ENCODE results near the gene DCP1B. TPM values are rescaled to one million over a fixed set of nuclear protein-coding genes. Genes with fewer than 3 reads are reported as not detected.

Gene DCP1B
- total and polyA plus RNA-seq, 7 donors, result 5.5 to 47.7 (median 24.8) TPM

DNA sequence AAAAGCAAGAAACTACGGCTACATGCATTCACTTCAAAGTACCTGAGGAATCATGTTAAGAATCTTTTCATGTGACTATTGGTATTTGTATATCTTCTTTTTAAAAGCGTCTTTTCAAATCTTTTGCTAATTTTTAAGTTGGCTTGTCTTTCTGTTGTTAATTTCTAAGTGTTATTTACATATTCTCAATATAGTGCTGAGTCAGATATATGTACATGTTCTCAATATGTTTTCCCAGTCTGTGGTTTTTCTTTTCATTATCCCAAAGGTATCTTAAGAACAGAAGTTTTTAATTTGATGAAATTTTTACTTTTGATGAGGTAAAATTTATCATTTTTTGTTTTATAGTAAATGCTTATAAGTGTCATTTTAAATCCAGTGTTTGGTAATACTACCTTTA lies 24.0 kb downstream of the DCP1B start:
- H3K36me3 ChIP-seq, result peaks cover 0 to 5% (median 0%) of the 10 kb centered on the region in 4 donors
- no peak for DNase-seq
- peak overlapping the region in 3 of 4 donors; percentile 86 to 94 (median 87) for H3K27ac ChIP-seq
- WGBS, 2 donors, result 94 to 97% methylated on average over 2 of the region's 2 CpGs
- H3K4me1 ChIP-seq, result peaks cover 0 to 57% (median 46%) of the 10 kb centered on the region in 4 donors
- peaks cover 0 to 7% (median 2%) of the 10 kb centered on the region in 4 donors for H3K9me3 ChIP-seq
- intact Hi-C loops (cut with DNase I), result no loop called here
- H3K4me3 ChIP-seq, result no peak overlapping the region
- TF ChIP-seq POLR2A (IDR thresholded peaks at IDR 0.05), result no peak
- H3K27me3 ChIP-seq, result no peaks in the 10 kb centered on the region

DNA sequence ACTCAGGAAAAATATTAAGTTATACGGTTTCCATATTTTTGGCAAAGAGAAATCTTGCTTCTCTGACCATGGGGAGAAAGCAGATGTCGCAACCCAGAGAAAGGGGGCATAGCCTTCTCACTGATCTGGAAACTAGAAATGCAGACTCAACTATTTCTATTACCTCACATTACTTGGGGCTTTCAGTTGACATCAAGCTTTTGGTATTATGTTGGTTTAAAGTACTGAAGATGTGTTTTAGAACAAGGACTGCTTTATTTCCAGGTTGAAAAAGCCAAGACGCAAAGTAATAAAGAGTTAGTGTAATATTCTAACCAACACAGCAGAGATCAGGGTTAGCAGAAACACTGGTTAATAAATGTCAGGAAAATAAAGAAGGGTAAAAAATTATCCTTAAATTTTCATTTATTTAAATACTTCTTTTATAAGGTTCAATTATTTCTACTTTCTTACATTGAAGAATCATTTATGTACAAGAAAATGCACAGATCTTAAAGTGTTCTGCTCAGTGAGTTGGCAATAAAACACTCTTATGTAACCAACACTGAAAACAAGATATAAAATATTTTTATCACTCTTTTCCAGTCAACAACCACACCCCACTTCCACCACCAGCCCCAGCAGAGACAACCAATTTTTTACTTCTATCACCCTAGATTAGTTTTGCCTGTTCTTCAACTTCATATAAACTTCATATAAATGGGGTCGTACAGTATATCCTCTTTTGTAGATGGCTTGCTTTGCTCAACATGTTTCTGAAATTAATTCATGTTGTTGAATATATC lies 26.0 kb downstream of the DCP1B start:
- 46 to 69% methylated on average over 4 of the region's 4 CpGs for WGBS, 2 donors
- Histone ChIP-seq H3K9me3 (no peaks in the 10 kb centered on the region), H3K4me1 (peaks cover 0 to 77% (median 65%) of the 10 kb centered on the region in 4 donors), H3K36me3 (no peaks in the 10 kb centered on the region), H3K4me3 (no peak overlapping the region), H3K27ac (peak overlapping the region; percentile 85 to 94 (median 86)), H3K27me3 (no peaks in the 10 kb centered on the region)
- no peak for DNase-seq
- intact Hi-C loops (cut with DNase I), result loop anchor here (5.0 to 10.0 kb wide), 2 partner anchors 54 to 187 kb away; no protein-coding TSS in a partner anchor
- TF ChIP-seq POLR2AphosphoS5 (IDR thresholded peaks at IDR 0.05) (peak; percentile 51 to 68 (median 60)), EP300 (IDR thresholded peaks at IDR 0.05) (peak in 3 of 4 donors; percentile 31 to 37 (median 35)), POLR2A (IDR thresholded peaks at IDR 0.05) (no peak)
- TF ChIP-seq, protein P1, sequence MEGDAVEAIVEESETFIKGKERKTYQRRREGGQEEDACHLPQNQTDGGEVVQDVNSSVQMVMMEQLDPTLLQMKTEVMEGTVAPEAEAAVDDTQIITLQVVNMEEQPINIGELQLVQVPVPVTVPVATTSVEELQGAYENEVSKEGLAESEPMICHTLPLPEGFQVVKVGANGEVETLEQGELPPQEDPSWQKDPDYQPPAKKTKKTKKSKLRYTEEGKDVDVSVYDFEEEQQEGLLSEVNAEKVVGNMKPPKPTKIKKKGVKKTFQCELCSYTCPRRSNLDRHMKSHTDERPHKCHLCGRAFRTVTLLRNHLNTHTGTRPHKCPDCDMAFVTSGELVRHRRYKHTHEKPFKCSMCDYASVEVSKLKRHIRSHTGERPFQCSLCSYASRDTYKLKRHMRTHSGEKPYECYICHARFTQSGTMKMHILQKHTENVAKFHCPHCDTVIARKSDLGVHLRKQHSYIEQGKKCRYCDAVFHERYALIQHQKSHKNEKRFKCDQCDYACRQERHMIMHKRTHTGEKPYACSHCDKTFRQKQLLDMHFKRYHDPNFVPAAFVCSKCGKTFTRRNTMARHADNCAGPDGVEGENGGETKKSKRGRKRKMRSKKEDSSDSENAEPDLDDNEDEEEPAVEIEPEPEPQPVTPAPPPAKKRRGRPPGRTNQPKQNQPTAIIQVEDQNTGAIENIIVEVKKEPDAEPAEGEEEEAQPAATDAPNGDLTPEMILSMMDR (IDR thresholded peaks at IDR 0.05), result no peak

DNA sequence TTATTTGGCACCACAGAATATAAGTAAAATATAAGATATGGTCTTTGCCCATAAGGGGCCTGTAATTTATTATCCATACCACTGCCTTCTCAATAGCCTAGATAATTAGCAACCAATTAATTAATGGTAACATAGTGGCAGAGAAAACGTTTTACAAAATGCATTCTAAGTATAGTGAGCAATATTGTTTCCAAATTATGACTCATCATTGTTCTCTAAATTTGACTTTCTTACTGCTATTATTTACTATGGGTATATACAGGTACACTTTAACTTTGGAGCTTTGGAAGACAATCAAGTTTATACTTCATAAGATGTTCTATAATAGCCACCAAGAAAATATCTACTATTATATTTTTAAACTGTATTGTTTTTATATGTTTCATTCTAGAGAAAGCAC lies 26.7 kb downstream of the DCP1B start:
- H3K4me3 ChIP-seq, result no peak overlapping the region
- TF ChIP-seq, protein P1 (IDR thresholded peaks at IDR 0.05), result no peak

DNA sequence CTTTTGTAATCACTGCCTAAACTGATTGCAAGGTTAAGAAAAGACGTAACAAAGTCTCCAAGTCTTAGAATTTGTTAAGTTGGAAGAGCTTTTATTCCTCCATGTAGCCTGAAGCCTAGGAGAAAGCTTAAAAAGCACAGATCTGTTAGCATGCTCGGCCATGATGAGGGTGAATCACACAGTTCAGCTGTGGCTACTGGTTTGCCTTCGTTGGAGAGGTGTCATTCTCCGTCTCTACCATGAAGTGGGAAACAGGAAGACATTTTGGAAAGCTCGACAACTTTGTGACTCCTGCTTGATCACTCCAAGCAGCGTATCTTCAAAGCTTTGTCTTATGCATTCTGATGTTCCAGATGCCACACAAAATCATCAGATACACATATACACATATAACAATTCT lies 27.1 kb downstream of the DCP1B start:
- Histone ChIP-seq H3K4me3 (no peak overlapping the region), H3K27me3 (no peaks in the 10 kb centered on the region), H3K4me1 (peaks cover 0 to 85% (median 75%) of the 10 kb centered on the region in 4 donors), H3K9me3 (no peaks in the 10 kb centered on the region), H3K27ac (peak overlapping the region; percentile 85 to 94 (median 86)), H3K36me3 (no peaks in the 10 kb centered on the region)
- intact Hi-C loops (cut with DNase I), result loop anchor here (5.0 to 10.0 kb wide), 2 partner anchors 55 to 188 kb away; no protein-coding TSS in a partner anchor
- TF ChIP-seq, protein P1 (IDR thresholded peaks at IDR 0.05), result no peak
- TF ChIP-seq EP300 (IDR thresholded peaks at IDR 0.05) (no peak), POLR2AphosphoS5 (IDR thresholded peaks at IDR 0.05) (no peak), POLR2A (IDR thresholded peaks at IDR 0.05) (no peak)
- WGBS, 2 donors, result 96% methylated on average over 6 of the region's 6 CpGs
- DNase-seq, result no peak

More for the DNA sequence above, 26.7 kb downstream of the DCP1B start:
- intact Hi-C loops (cut with DNase I), result loop anchor here (5.0 to 10.0 kb wide), 2 partner anchors 55 to 187 kb away; no protein-coding TSS in a partner anchor
- Histone ChIP-seq H3K36me3 (no peaks in the 10 kb centered on the region), H3K9me3 (no peaks in the 10 kb centered on the region), H3K27me3 (no peaks in the 10 kb centered on the region), H3K4me1 (peaks cover 0 to 80% (median 70%) of the 10 kb centered on the region in 4 donors), H3K27ac (peak overlapping the region; percentile 85 to 94 (median 86))
- 16 to 51% methylated on average over 1 of the region's 1 CpG for WGBS, 2 donors
- no peak for DNase-seq

DNA sequence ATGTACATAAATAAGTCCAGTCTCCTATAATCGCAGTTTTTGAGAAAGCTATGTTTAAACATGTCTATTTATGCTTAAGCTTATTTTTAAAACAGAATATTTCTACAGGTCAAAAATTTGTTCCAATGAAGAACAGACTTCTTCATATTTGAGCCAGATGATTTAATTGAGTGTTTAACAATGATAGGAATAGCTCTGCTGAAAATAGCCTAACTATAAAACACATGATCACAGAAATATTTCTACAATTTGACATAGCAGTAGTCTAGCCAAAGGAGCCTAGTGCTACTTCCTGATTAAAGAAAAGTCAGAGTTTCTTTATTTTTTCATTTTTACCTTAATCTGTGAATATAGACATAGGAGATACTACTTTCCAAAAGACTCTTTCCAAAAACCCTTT lies 29.4 kb downstream of the DCP1B start:
- Histone ChIP-seq H3K4me1 (peaks cover 0 to 95% (median 89%) of the 10 kb centered on the region in 4 donors), H3K36me3 (no peaks in the 10 kb centered on the region)
- WGBS, 2 donors, result 86 to 93% methylated on average over 1 of the region's 1 CpG

More for the DNA sequence above, 29.4 kb downstream of the DCP1B start:
- DNase-seq, result no peak
- peak overlapping the region; percentile 85 to 94 (median 86) for H3K27ac ChIP-seq
- intact Hi-C loops (cut with DNase I), result loop anchor here (5.0 to 10.0 kb wide), 3 partner anchors 57 to 190 kb away; no protein-coding TSS in a partner anchor
- H3K4me3 ChIP-seq, result peak overlapping the region in 1 of 4 donors; percentile 1
- H3K9me3 ChIP-seq, result no peaks in the 10 kb centered on the region
- TF ChIP-seq POLR2A (IDR thresholded peaks at IDR 0.05) (no peak), POLR2AphosphoS5 (IDR thresholded peaks at IDR 0.05) (peak in 3 of 4 donors; percentile 35 to 76 (median 48)), EP300 (IDR thresholded peaks at IDR 0.05) (peak in 1 of 4 donors; percentile 69)
- TF ChIP-seq, protein P1 (IDR thresholded peaks at IDR 0.05), result no peak
- no peaks in the 10 kb centered on the region for H3K27me3 ChIP-seq
